WTC11 (cell line): ENCODE data around the gene NPTN. TPM values are rescaled to one million over a fixed set of nuclear protein-coding genes. Genes with fewer than 3 reads are reported as not detected.

Experiments
- ATAC-seq: fragments of 200-7000 bp; cut with Tn5 transposase; 2 replicates; pipeline ENCODE4 v1.10.0; 2021; ENCODE audit warnings: mild to moderate bottlenecking, moderate library complexity
- CTCF ChIA-PET: fragments of 300-600 bp; sonication (Branson Sonifier 250); formaldehyde crosslinking; loops from one replicate; lab custom pipeline; 2021; ENCODE audit warnings: antibody characterized with exemption; lab: Charles Lee
- POLR2A ChIA-PET: fragments of 350-600 bp; sonication (Branson Sonifier 250); formaldehyde crosslinking; loops from one replicate; lab custom pipeline; 2021; ENCODE audit warnings: antibody characterized with exemption; lab: Charles Lee
- DNase-seq: peaks from one replicate; pipeline ENCODE4 v3.0.0; 2021; ENCODE audit warnings: low spot score
- H3K27ac Mint-ChIP-seq: 2 replicates; pipeline ENCODE4 v1.8.0; 2021; ENCODE audit warnings: mixed read lengths
- H3K27me3 Mint-ChIP-seq: 2 replicates; pipeline ENCODE4 v1.8.0; 2021; ENCODE audit warnings: low read depth, mild to moderate bottlenecking, moderate library complexity, mixed read lengths
- H3K36me3 Mint-ChIP-seq: 2 replicates; pipeline ENCODE4 v1.8.0; 2021; ENCODE audit warnings: mixed read lengths
- H3K4me1 Mint-ChIP-seq: 2 replicates; pipeline ENCODE4 v1.8.0; 2022; ENCODE audit warnings: mixed read lengths
- H3K4me3 Mint-ChIP-seq: 2 replicates; pipeline ENCODE4 v1.8.0; 2021; ENCODE audit warnings: mild to moderate bottlenecking, moderate library complexity, mixed read lengths
- H3K9me3 Mint-ChIP-seq: 2 replicates; pipeline ENCODE4 v1.8.0; 2021; ENCODE audit warnings: mixed read lengths
- ATF6 ChIP-seq: sonication (generic); formaldehyde crosslinking; IDR thresholded peaks from 2 replicates; pipeline ENCODE4 v1.8.1; 2023; ENCODE audit warnings: mild to moderate bottlenecking, missing genetic modification reagents
- CDX4 ChIP-seq: fragments of 250-450 bp; sonication (Bioruptor Pico); IDR thresholded peaks from 2 replicates; pipeline ENCODE4 v1.9.0; 2021; ENCODE audit warnings: moderate library complexity, mild to moderate bottlenecking, inconsistent platforms, borderline replicate concordance
- ERG ChIP-seq: fragments of 250-450 bp; sonication (Bioruptor Pico); IDR thresholded peaks from 2 replicates; pipeline ENCODE4 v1.8.0; 2021; ENCODE audit warnings: mild to moderate bottlenecking
- ETV6 ChIP-seq: sonication (generic); formaldehyde crosslinking; IDR thresholded peaks from 2 replicates; pipeline ENCODE4 v1.8.1; 2022; ENCODE audit warnings: mild to moderate bottlenecking, missing genetic modification reagents
- FOXP4 ChIP-seq: sonication (generic); formaldehyde crosslinking; IDR thresholded peaks from 2 replicates; pipeline ENCODE4 v1.8.0; 2022; ENCODE audit warnings: mild to moderate bottlenecking, missing genetic modification reagents
- GTF2I ChIP-seq: fragments of 250-450 bp; sonication (Bioruptor Pico); conservative IDR thresholded peaks from 2 replicates; pipeline ENCODE4 v1.4.0; 2021; ENCODE audit warnings: mild to moderate bottlenecking
- HMGA2 ChIP-seq: fragments of 250-450 bp; sonication (Bioruptor Pico); IDR thresholded peaks from 2 replicates; pipeline ENCODE4 v1.4.0; 2021; ENCODE audit warnings: mild to moderate bottlenecking, moderate library complexity
- JUN ChIP-seq: sonication (generic); formaldehyde crosslinking; IDR thresholded peaks from 2 replicates; pipeline ENCODE4 v1.8.0; 2023; ENCODE audit warnings: mild to moderate bottlenecking, missing genetic modification reagents
- MLX ChIP-seq: sonication (generic); formaldehyde crosslinking; IDR thresholded peaks from 2 replicates; pipeline ENCODE4 v1.8.1; 2023; ENCODE audit warnings: mild to moderate bottlenecking, missing genetic modification reagents, moderate library complexity
- NFATC4 ChIP-seq: fragments of 250-450 bp; sonication (Bioruptor Pico); IDR thresholded peaks from 2 replicates; pipeline ENCODE4 v1.9.0; 2021; ENCODE audit warnings: mild to moderate bottlenecking
- NFYB ChIP-seq: sonication (generic); formaldehyde crosslinking; conservative IDR thresholded peaks from 2 replicates; pipeline ENCODE4 v1.8.0; 2022; ENCODE audit warnings: low read depth, missing genetic modification reagents
- PRRX2 ChIP-seq: fragments of 250-450 bp; sonication (Bioruptor Pico); IDR thresholded peaks from 2 replicates; pipeline ENCODE4 v1.8.0; 2021; ENCODE audit warnings: mild to moderate bottlenecking
- STAT6 ChIP-seq: sonication (generic); formaldehyde crosslinking; conservative IDR thresholded peaks from 2 replicates; pipeline ENCODE4 v1.8.1; 2023; ENCODE audit warnings: mild to moderate bottlenecking, low read depth, missing genetic modification reagents, moderate library complexity
- TEAD4 ChIP-seq: sonication (generic); formaldehyde crosslinking; IDR thresholded peaks from 2 replicates; pipeline ENCODE4 v1.8.0; 2022; ENCODE audit warnings: mild to moderate bottlenecking, missing genetic modification reagents
- ZNF232 ChIP-seq: sonication (generic); formaldehyde crosslinking; IDR thresholded peaks from 2 replicates; pipeline ENCODE4 v1.8.0; 2022; ENCODE audit warnings: mild to moderate bottlenecking, missing genetic modification reagents
- ZNF317 ChIP-seq: sonication (generic); formaldehyde crosslinking; IDR thresholded peaks from 2 replicates; pipeline ENCODE4 v1.8.1; 2023; ENCODE audit warnings: low read depth, mild to moderate bottlenecking, moderate library complexity, missing genetic modification reagents, borderline replicate concordance
- ZNF532 ChIP-seq: fragments of 250-450 bp; sonication (Bioruptor Pico); IDR thresholded peaks from 2 replicates; pipeline ENCODE4 v1.9.0; 2021; ENCODE audit warnings: mild to moderate bottlenecking, borderline replicate concordance
- ZNF671 ChIP-seq: fragments of 250-450 bp; sonication (Bioruptor Pico); IDR thresholded peaks from 2 replicates; pipeline ENCODE4 v1.8.0; 2021; ENCODE audit warnings: mild to moderate bottlenecking
- total RNA-seq: library from RNA; stranded (reverse); gene quantifications from 3 replicates; pipeline ENCODE4 v1.2.3, GENCODE V29; 2021

Gene NPTN
- total RNA-seq, 1 experiment from 2014 or later, result 116 TPM

GRCh38 chr15:73589766-73590165 is 43.4 kb downstream of the NPTN start (continued):
- TF ChIP-seq ERG (CRISPR knock-in tag), result no peak
- TF ChIP-seq STAT6 (CRISPR knock-in tag), result no peak
- no peak for TF ChIP-seq ZNF532 (CRISPR knock-in tag)
- no peak for TF ChIP-seq GTF2I
- no peak for TF ChIP-seq HMGA2 (CRISPR knock-in tag)
- TF ChIP-seq NFYB, result no peak

GRCh38 chr15:73585871-73586654 is 47.1 kb downstream of the NPTN start:
- ChIA-PET CTCF (no interaction called here), POLR2A (no interaction called here)
- Mint-ChIP-seq H3K27me3 (no peaks in the 10 kb centered on the region), H3K9me3 (no peaks in the 10 kb centered on the region), H3K4me1 (0 out of 2 replicates have a peak, but pooled peaks cover 3% of the 10 kb centered on the region), H3K4me3 (no peak overlapping the region), H3K36me3 (peaks cover 59% of the 10 kb centered on the region), H3K27ac (no peak overlapping the region)
- DNase-seq (no peak), ATAC-seq (no peak)
- TF ChIP-seq ATF6 (CRISPR knock-in tag), result no peak
- TF ChIP-seq JUN (CRISPR knock-in tag), result no peak
- TF ChIP-seq ZNF232 (CRISPR knock-in tag), result no peak
- TF ChIP-seq CDX4 (CRISPR knock-in tag), result no peak
- TF ChIP-seq TEAD4 (CRISPR knock-in tag), result no peak
- TF ChIP-seq ZNF317 (CRISPR knock-in tag), result no peak
- TF ChIP-seq FOXP4 (CRISPR knock-in tag), result no peak
- TF ChIP-seq ZNF671 (CRISPR knock-in tag), result no peak
- no peak for TF ChIP-seq ERG (CRISPR knock-in tag)
- TF ChIP-seq PRRX2, result no peak
- TF ChIP-seq NFATC4 (CRISPR knock-in tag), result no peak
- TF ChIP-seq HMGA2 (CRISPR knock-in tag), result no peak
- TF ChIP-seq ETV6 (CRISPR knock-in tag), result no peak
- no peak for TF ChIP-seq MLX (CRISPR knock-in tag)
